GM19099 (cell line): ENCODE data around the gene GLRA2.

Experiments used
- POLR2A ChIP-seq: IDR thresholded peaks from 3 replicates; pipeline ENCODE4 v1.6.1; 2011; ENCODE audit warnings: low read depth; ENCODE audit not compliant: insufficient read length; ENCODE audit errors: extremely low read depth

The GLRA2 gene

DNA sequence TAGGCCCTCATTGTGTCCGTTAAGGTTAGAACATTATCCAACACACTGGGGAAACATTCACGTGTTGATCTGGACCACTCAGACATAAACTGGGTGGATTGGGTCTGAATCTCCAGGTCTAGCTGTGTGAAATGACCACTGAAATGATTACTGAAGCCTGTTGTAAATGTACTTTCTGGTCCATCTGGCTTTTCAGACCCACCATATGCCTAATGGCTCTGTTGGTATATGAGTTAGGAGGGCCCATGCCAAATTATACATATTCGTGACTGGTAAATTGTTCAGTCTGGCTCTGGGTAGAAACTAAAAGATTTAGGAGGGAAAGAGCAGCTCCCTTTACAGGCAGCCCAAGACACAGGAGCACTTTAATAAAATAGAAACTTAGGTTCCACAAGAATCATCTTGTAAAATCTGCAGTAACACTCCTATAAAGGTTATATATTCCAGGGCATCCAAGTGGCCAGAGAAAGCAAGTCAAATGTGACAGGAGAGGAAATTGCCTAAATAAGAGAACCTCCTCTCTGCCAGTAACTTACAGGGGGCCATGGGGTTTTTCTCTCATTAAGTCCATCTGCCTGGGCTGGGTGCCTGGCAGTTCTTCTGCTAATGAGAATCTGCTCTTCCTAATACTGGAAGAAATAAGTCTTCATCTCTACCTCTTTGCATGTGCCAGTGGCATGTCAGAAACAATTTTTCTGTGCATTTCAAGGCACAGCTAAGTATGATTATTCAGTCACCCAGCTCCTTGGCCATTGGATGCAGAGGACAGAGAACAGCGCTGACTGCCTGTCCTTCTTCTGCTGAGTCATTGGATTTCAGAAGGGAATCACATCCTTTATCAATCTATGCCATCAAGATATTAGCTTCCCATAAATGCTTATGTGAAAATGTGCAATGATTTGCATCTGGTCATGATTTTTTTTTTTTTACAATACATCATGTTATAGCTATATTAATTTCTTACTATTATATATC lies 112.6 kb downstream of the GLRA2 start:
- TF ChIP-seq POLR2A, result no peak

DNA sequence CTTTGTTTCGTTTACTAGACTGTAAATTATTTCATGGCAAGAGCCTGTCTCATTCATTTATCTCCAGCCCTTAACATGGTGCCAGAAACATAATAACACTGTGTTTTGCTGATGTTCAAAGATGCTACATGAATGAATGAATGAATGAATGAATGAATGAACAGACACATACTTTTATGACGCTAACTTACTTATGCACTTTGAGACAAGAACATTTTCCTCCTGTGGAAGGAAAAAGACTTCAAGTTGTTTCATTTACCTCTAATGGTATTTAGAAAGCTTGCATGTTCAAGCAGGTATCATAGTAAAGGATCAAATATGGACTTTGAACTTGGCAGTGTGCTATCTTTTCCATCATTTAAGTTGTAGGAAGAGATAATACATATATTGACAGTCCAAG lies 131.6 kb downstream of the GLRA2 start:
- TF ChIP-seq POLR2A, result no peak

DNA sequence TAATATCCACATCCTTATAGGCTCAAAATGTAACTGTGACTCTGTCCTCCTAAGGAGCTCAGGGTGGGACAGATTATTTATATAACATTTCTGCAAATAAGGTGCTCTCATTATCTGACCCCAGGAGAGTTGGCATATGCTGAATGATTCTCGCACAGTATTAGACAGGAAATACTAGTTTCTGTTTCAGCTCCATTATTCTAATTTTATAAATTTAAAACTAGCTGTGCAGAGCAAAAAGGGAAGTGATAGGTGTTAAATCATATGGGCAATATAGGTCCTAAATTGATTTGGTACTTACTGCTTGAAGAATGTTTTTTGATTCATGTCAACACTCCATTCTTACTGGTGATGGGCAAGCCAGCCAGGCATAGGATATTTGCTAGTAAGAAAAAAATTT lies 141.5 kb downstream of the GLRA2 start:
- TF ChIP-seq POLR2A, result no peak

DNA sequence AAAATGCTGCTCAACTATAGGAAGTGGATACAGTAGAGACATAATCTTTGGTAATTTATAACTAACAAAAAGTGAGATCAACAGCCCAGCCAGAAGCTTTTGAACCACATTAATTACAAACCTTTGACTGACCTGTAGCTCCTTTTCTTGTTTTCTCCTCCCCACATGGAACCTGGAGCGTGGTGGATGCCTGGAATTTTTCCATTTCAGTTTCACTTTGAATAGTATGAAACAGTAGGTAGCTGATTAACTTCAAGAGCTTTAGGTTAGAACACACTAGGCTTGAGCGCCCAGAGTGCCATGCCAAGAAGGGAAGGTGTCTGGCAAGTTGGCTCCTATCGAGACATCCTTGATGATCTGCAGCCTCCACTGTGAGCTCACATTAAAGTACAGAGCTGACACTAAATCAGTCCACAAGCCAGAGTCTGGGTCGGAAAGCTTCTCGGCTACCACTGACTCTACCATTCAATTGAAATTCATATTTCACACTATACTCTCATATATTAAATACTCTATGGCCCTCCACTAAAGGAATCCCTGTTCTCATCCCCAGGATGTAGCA lies 143.4 kb downstream of the GLRA2 start:
- TF ChIP-seq POLR2A, result no peak

DNA sequence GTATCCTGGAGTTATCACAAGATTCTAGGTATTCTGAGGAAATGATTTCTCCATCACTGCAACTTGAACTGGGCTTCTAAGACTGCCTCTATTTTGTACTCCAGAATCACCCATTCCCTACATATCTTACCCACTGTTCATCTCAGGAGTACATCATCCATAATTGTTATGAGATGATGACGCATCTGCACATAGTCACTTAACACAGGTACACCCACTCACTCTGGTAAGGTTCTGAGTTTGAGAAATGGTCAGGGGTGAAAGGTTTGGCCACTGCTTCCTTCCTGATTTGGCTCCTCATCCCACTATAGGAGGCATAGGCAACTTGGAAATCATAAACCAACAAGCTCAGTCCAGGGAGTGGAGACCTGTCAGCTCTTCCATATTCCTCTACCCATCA lies 143.9 kb downstream of the GLRA2 start:
- TF ChIP-seq POLR2A, result no peak

DNA sequence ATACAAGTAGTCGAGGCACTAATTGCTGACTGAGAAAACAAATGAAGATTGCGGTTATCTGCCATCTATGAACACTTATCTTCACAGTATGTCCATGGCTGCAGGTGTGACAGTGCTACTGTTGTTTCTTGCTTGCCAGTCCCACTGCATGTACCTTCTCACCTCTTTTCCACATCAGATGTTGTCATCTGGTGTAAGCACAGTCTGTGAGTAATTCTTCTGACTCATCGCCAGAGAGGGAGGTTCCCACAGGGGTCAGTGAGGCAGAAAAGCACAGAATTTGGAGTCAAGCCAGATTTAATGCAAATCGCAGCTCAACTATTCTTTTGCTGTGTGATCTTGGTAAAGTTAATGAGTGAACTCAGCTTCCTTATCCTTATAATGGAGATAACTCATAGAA lies 144.4 kb downstream of the GLRA2 start:
- TF ChIP-seq POLR2A, result no peak

DNA sequence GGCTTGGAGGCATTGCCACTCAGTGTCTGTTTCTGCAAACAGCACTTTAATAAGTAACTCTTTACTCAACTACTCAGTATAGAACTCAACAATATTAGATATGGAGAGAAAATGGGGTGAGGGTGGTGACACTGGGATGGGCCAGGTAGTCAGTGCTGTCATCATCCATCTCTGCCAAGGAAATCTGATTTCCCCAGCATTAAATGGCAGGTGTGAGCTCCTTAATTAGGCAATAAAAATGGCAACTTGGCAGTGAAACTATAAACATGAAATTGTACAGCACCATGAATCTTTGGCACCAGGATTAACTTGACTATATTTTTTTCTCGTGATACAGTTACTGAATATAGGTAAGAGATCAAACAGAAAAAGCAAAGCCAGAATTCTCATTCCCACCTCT lies 146.2 kb downstream of the GLRA2 start:
- TF ChIP-seq POLR2A, result no peak

DNA sequence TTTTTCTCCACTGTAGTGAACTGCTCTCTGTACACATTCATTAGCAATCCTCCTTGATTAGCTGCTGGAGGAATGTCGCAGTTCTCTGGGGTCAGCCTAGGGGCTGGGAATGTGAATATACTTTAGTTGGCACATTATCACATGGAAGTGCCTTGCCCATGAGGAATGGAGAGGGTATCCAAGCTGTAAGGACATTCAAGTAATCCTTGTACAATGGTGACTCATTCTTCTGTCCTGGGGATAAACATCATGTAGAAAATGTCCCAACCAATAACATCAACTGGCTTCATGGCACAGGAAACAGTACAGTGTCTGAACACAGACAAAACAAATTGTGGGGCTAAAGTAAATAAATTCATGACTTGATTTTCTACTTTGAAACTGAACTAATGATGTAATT lies 147.1 kb downstream of the GLRA2 start:
- TF ChIP-seq POLR2A, result no peak

DNA sequence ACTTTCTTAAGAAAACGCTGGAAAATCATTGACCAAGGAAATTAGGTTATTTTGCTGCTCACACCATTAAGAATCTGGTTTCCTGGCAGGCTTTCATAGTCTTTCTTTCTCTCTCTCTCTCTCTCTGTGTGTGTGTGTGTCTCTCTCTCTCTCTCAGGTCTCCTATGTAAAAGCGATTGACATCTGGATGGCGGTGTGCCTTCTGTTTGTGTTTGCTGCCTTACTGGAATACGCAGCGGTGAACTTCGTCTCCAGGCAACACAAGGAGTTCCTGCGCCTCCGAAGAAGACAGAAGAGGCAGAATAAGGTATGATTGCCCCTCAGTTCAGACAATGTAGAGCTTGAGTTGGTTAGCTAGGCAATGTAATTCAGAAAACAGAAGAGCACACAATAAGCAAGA lies 161.2 kb downstream of the GLRA2 start:
- TF ChIP-seq POLR2A, result no peak

DNA sequence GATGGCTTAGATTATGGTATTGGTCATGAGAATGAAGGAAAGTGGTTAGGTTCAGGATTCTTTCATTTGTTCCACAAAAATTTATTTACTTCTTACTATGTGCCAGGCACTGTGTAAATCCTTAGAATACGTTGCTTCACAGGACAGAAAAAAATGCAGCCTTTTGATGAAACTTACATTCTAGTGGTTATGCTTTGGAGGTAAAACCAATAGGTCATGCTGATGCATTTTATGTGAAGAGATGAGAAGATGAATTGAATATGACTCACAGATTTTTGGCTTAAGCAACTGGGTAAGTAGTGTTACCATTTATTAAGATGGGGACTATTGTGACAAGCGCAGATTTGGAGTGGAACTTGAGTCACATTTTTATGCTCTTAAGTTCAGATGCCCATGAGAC lies 165.3 kb downstream of the GLRA2 start:
- TF ChIP-seq POLR2A, result no peak

DNA sequence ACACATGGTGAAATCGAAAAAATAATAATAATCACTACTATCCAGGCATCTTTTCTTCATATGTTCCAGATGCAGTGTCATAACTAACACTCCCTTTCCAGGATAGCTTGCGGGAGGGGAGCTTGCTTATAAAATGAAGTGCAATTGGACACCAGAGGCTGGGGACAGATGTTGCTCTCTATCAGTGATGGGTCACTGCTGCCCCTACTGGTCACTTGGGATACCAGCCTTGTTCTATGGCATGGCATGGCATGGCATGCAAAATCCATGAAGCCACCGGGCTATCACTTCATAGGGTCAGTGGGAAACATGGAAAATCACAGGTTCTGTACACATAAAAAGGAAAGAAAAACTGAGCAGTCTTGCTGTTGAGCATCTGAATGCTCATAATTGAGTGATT lies 168.1 kb downstream of the GLRA2 start:
- no peak for TF ChIP-seq POLR2A

DNA sequence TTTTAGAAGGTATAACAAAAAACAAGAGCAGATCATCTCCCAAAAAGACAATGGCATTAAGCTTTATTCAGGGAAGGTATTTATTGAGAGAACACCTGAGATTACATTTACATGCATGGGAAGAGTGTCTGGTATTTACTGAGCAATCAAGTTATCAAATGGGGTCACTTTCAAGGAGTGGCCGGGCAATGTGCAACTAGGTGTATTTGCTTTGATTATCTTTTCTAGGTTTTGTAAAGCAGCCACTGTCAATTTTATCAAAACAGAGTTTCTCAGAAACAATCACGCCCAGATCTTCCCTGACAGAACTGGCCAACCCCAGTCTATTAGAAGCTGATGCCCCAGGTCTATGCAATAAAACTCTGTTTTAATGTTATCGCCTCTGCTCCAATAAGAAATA lies 169.5 kb downstream of the GLRA2 start:
- TF ChIP-seq POLR2A, result no peak

DNA sequence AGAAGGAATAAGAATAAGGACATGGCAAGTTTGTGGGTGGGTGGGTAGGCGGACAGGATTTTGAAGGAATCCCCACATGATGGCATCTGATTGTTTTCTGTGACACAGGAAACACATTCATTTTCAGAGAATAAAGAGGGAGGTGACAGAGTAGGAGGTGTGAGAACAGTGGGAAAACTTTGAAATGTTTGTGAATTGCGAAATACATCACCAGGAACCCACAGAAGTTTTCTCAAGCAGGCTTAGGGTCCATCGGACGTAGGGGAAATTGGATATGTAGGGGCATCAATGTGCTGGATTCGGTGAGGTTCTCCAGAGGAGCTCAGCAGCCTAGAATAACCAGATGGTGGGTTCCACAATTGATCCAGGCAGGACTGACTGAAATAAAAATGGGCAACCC lies 171.6 kb downstream of the GLRA2 start:
- TF ChIP-seq POLR2A, result no peak

DNA sequence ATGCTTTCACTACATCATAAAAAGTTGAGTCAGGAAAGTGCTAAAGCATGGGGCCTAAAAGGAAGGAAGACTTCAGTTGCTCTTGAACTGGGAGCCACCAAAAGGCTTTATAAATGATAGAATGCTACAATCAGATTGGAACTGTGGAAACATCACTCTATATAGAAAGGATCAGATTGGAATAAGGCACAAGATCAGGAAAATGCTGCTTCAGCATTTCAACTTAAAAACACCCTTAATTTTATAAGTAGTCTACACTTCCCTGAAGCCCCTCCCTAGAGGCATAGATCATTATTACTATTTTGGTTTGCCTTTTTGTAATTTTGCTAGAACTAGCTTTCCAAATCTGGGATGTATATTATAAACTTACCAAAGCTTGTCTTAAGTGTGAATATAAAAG lies 172.8 kb downstream of the GLRA2 start:
- TF ChIP-seq POLR2A, result no peak

DNA sequence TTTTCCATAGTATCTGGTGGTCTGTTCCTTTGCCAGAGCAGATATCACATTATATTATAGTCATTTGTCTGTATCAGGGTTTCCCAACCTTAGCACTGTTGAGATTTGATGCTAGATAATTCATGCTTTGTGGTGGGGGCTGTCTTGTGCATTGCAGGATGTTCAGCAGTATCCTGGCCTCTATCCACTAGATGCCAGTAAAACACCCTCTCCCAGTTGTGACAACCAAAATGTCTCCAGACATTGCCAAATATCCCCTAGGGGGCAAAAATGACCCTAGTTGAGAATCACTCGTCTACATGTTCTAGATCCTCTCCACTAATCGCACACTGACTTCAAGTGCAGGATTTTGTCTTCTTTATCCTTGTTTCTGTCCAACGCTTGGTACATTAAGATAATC lies 182.8 kb downstream of the GLRA2 start:
- no peak for TF ChIP-seq POLR2A

DNA sequence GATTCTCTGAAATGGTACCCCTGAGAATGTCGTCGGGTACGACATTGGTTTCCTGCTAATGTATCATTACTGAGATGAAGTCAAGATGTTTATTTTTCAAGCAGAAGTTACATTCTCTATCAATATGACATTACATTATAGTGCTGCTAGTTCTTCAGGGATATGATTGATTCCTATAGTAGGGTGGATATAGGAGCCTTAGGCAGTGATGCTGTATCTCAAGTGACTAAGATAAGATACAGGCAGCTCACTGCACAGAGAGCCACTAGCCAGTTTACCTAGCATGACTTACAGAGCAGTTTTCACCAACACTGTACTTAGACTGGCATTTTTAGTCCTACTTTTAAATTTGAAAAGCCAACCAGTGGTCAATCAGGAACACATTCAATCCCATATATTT lies 188.6 kb downstream of the GLRA2 start:
- TF ChIP-seq POLR2A, result no peak
